Measurements from ENCODE around the gene RTKN2.

The RTKN2 gene

GRCh38 chr10:62172465-62172864, 96.2 kb downstream of the RTKN2 start:
- no peak for DNase-seq (ENCODE audit: low read depth)

DNA sequence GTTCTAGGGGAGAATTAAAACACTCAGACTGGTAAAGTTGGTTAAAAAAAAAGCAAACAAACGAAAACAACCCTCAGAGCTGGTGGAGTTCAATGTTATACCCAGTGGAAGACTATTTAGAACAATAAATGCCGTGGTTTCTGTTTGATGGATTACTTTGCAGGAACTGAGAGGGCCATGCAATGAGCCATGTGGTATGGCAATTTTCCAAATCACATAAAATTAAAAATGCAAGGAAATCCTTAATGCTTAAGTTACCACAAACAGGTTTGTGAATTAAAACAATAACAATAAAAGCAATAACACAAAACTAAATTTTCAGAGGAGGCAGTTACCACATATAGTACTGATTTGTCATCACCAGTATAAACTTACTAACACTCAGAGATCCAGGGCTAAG, 96.9 kb downstream of the RTKN2 start:
- peak; percentile 17 for DNase-seq (ENCODE audit: low read depth)

DNA sequence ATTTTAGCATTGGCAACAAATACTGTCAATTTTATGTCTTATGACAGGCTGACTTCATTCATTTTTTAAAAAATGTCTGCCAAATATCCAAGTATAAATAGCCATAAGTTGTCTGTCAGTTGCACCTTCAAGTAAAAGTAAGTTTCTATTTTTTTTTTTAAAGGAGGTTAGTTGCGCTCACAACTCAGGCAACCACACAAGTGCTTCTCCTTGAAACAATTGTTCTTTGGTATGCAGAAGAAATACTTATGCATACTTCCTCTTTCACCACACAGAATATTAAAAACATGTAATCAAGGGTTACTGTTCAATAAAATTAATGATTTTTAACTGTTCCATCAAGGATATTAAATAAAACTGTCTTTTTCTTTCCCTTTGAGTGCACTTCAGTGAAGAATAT, 97.9 kb downstream of the RTKN2 start:
- DNase-seq (ENCODE audit: low read depth) = no peak

DNA sequence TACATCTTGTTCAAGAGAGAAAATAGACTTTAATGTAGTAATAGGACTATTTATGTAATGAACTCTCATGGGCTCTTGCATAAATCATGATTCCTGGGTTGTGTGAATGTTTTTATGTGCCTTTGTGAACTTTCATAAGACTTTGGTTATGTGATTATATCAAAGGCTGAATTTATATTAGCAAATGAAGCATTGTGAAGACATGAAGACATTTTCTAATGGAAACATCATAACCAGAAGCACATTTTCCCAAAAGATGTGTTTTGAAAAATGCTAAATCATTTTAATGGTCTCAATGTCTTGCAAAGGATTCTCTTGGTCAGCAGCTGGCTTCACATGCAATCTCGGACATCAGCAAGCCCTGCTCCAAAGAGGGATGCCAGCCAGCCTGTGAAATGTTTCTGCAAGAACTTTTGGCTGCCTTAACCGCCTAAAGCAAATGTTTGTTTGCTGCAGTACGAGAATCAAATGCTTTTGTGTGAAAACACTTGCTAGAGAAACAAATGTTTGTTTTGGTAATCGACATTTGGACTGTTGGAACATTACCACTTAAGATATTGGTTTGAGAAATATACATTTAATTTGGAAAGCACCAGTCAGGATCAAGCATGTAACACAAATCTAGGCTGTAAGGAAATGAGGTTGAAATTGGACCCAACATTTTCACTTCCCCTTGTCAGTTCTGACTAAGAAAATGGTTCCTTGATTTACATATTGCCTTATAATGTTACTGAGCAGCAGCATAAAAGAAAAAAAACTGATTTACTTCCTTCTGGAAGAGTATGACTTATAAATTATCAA, 102.1 kb downstream of the RTKN2 start:
- DNase-seq (ENCODE audit: low read depth) = no peak

DNA sequence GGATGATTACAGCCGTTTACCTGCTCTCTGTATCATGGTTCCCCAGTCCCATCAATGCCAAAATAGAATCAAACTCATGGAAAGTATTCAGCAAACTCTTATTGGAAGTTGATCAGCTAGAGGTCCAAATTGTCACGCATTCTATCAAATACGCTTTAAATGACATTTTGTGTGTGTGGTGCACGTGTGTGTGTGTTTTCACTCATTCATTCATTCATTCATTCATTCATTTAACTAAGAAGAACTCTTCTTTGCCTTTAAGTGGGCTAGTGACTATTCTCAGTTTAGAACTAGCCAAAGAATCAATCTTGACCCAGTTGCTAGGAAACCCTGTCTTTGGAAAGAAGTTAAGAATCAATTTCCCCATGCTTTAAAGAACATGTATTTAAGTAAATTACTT, 102.8 kb downstream of the RTKN2 start:
- no peak for DNase-seq (ENCODE audit: low read depth)

GRCh38 chr10:62163024-62163423, 105.6 kb downstream of the RTKN2 start:
- no peak for DNase-seq (ENCODE audit: low read depth)

- peak; percentile 19 for DNase-seq (ENCODE audit: low read depth)
Measured at GRCh38 chr10:62162261-62162981, 106.2 kb downstream of the RTKN2 start.

DNA sequence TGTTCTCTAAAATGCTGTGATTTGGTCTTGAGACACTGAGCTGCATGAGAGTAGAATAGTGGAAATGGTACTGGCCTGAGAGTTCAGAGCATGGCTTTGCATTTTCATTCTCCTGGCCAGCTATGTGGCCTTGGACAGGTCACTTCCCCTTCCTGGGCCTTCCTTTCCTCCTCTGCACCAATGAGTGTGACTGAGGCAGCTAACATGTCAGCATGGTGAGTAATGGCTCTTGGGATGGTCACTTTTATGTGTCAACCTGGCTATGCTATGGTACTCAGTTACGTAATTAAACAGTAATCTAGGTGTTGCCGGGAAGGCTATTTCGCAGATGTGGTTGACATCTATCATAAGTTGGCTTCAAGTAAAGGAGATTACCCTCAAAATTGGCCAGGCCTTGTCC, 109.3 kb downstream of the RTKN2 start:
- DNase-seq (ENCODE audit: low read depth) = peak; percentile 39

- no peak for DNase-seq (ENCODE audit: low read depth)
Measured at GRCh38 chr10:62157601-62158000, 111.0 kb downstream of the RTKN2 start.

DNA sequence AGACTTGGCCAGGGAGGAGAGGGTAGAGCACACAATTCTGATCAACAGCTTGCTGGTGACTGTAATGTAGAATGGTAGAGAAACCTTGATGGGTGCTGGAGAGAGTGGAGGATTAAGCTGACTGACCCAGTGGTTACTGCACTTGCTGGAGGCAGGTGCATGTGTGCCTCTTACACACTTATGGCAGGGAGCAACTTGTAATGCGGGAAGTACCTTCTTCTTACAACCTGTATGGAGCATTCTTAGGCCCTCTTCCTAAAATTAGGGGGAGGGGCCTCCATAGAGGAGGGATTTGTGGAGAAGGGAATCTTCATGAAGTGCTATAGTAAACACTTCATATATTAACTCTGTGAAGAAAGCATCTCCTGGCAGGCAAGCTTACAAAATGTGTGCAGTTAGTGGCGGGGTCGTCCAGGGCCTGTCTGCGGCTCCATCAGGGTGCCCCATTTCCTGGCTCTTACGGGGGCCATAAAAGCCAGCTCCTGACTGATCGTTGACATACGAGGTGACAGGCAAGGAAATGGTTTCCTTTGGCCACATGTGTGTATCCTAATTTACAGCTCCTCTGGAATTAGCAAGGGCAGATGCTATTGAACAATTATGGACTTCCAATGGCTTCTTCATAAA, 113.5 kb downstream of the RTKN2 start:
- no peak for DNase-seq (ENCODE audit: low read depth)

- DNase-seq (ENCODE audit: low read depth) = no peak
Measured at GRCh38 chr10:62154231-62154630, 114.4 kb downstream of the RTKN2 start.

- DNase-seq (ENCODE audit: low read depth) = peak; percentile 55
Measured at GRCh38 chr10:62153191-62153590, 115.5 kb downstream of the RTKN2 start.

DNA sequence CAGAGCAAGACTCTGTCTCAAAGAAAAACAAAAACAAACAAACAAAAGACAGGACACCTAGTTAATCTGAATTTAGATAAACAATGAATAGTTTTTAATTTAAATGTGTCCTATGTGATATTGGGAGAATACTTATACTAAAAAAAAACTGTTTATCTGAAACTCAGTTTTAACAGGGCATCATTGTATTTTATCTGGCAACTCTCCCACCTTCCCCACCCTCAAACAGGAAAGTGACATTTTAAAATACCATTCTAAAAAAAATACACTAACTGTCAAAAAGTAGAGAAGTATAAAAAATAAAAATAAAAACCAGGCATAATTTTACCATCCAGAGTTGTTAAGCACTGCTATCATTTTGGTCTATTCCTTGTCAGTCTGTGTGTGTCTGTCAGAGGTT, 119.0 kb downstream of the RTKN2 start:
- DNase-seq (ENCODE audit: low read depth) = no peak

DNA sequence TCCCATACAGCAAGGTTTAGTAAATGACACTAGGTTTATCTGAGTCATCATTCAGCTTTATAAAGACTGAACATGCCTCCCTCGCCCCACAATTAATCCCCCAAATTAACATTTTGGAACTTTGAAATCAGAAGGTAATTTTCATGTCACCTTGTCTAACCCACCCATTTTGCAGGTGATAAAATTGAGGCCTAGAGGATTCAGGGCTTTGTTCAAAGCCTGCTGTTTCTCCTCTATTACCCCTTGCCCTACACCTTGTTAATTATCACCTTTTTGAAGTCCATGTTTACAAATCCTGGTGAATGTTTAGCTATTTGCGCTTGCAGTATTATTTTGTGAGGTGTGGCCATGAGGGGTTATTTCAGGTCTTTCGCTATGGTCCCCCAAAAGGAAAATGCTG, 120.5 kb downstream of the RTKN2 start:
- no peak for DNase-seq (ENCODE audit: low read depth)

GRCh38 chr10:62147425-62147824, 121.2 kb downstream of the RTKN2 start:
- DNase-seq (ENCODE audit: low read depth) = no peak

DNA sequence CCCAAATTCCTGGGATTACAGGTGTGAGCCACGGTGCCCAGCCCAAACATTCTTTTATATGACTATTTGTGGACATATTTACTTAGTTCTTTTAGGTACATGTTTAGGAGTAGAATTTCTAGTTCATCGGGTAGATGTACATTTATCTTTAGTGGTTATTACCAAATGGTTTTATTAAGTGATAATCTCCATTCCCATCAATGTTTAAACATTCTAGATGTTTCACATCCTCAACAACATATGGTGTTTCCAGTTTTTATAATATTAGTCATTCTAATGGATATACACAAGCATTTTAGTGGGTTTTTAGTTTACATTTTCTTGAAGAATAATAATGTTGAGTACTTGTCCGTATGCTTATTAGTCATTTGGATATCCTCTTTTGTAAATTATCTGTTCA, 131.7 kb downstream of the RTKN2 start:
- DNase-seq (ENCODE audit: low read depth) = peak; percentile 86

DNA sequence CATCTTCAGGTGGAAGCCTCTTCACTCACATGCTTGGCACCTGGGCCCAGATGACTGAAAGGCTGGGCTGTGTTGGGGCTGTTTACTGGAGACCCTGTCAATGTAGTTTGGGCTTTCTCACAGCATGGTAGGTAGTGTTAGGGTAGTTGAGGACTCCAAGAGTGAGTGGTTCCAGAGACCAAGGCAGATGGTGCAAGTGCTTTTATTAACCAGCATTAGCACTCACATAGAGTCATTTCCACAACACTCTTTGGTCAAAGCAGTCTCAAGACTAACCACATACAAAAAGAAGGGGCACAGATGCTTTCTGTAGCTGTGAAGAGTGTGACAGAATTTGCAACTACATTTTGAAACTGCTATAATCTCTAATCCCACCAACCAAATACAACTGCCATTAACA, 135.0 kb downstream of the RTKN2 start:
- no peak for DNase-seq (ENCODE audit: low read depth)
